ENCODE results near the gene C9orf85.
"Not testable (repeated sequence)": the region's sequence is repeated elsewhere in the genome, so short reads cannot be mapped to it uniquely, and the experiment has no call there.

DNA sequence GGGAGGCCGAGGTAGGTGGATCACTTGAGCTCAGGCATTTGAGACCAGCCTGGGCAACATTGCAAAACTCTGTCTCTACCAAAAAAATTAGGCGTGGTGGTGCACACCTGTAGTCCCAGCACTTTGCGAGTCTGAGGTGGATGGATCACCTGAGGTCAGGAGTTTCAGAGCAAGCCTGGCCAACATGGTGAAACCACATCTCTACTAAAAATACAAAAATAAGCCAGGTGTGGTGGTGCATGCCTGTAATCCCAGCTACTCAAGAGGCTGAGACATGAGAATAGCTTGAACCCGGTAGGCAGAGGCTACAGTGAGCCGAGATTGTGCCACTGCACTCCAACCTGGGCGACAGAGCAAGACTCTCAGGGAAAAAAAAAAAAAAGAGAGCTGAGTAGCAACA is 12.7 kb upstream of the C9orf85 start:
- not testable (repeated sequence) for TF ChIP-seq POLR2AphosphoS5, POLR2A (IDR thresholded peaks at IDR 0.05; ENCODE audit: low read depth, low read length)
